Neuron (in vitro differentiated cells): ENCODE measurements around the gene ARHGEF4.

Source experiments
- H2AFZ ChIP-seq: one replicate; pipeline ENCODE4 v1.6.1; 2013; ENCODE audit warnings: low read depth, mild to moderate bottlenecking, inconsistent platforms, low read length, moderate library complexity
- H3K27me3 ChIP-seq: one replicate; pipeline ENCODE4 v1.6.1; 2013; ENCODE audit warnings: low read length; ENCODE audit not compliant: insufficient read depth
- H3K36me3 ChIP-seq: one replicate; pipeline ENCODE4 v1.6.1; 2013; ENCODE audit warnings: low read length; ENCODE audit not compliant: insufficient read depth
- H3K4me1 ChIP-seq: one replicate; pipeline ENCODE4 v1.6.1; 2013; ENCODE audit warnings: low read length; ENCODE audit not compliant: insufficient read depth
- H3K4me3 ChIP-seq: 2 replicates; pipeline ENCODE4 v1.5.1; 2013; ENCODE audit warnings: mild to moderate bottlenecking, low read length, moderate library complexity
- H3K9me3 ChIP-seq: one replicate; pipeline ENCODE4 v1.6.1; 2013; ENCODE audit warnings: low read length

The ARHGEF4 gene

DNA sequence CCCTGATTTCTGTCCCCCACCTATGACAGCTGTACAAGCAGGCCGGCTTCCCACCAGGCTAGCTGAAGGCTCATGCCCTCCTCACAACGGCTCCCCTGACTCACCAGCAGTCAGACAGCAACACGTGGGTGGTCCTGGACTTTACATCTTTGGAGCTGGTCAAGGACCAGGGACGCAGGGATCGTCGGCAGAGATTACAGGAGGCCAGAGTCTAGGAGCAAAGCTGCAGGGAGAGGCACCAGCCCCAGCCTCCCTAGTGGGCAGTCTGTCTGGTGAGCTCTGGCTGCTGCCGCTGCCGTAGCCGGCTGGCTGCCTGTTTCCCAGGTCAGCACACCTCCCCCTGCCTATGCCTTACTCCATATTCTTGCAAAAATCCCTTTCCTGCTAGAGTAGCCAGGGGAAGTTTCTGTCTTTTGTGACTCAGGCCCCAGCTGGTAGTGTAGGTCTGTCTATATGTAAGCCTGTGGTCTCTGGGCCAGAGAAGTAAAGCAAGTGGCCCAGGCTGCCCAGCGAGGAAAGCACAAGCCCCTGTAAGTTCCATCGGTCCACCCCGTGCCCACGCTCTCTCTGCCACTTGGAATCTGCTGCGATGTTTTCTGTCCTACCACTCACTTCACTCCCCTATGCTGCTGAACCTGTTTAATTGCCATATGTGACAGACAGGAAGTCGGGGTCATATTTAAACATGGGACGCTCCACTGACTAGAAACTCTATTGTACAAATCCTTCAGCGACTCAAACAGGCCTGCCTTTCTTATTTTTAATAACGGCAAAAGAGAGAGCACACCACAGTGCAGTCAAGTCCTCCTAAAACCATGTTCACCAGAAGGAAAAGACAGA lies 2.4 kb upstream of the ARHGEF4 start:
- Histone ChIP-seq H2AFZ (no peak overlapping the region), H3K36me3 (no peaks in the 10 kb centered on the region), H3K27me3 (peaks cover 52% of the 10 kb centered on the region), H3K4me1 (no peaks in the 10 kb centered on the region), H3K9me3 (no peaks in the 10 kb centered on the region), H3K4me3 (no peak overlapping the region)

- Histone ChIP-seq H3K4me3 (no peak overlapping the region), H3K9me3 (no peaks in the 10 kb centered on the region), H3K4me1 (no peaks in the 10 kb centered on the region), H3K27me3 (peaks cover 56% of the 10 kb centered on the region), H2AFZ (no peak overlapping the region), H3K36me3 (no peaks in the 10 kb centered on the region)
These were observed 1.6 kb upstream of the ARHGEF4 start for GRCh38 chr2:130834931-130835765.

- H3K27me3 ChIP-seq = peaks cover 56% of the 10 kb centered on the region
- no peak overlapping the region for H2AFZ ChIP-seq
- no peaks in the 10 kb centered on the region for H3K9me3 ChIP-seq
- H3K36me3 ChIP-seq = no peaks in the 10 kb centered on the region
- H3K4me1 ChIP-seq = no peaks in the 10 kb centered on the region
- H3K4me3 ChIP-seq = no peak overlapping the region
These were observed 1.0 kb upstream of the ARHGEF4 start for GRCh38 chr2:130835766-130836015.

- no peaks in the 10 kb centered on the region for H3K9me3 ChIP-seq
- no peaks in the 10 kb centered on the region for H3K36me3 ChIP-seq
- H2AFZ ChIP-seq = no peak overlapping the region
- H3K4me3 ChIP-seq = no peak overlapping the region
- H3K4me1 ChIP-seq = no peaks in the 10 kb centered on the region
- H3K27me3 ChIP-seq = peaks cover 56% of the 10 kb centered on the region
These were observed 579 bp downstream of the ARHGEF4 start for GRCh38 chr2:130837175-130837810.

DNA sequence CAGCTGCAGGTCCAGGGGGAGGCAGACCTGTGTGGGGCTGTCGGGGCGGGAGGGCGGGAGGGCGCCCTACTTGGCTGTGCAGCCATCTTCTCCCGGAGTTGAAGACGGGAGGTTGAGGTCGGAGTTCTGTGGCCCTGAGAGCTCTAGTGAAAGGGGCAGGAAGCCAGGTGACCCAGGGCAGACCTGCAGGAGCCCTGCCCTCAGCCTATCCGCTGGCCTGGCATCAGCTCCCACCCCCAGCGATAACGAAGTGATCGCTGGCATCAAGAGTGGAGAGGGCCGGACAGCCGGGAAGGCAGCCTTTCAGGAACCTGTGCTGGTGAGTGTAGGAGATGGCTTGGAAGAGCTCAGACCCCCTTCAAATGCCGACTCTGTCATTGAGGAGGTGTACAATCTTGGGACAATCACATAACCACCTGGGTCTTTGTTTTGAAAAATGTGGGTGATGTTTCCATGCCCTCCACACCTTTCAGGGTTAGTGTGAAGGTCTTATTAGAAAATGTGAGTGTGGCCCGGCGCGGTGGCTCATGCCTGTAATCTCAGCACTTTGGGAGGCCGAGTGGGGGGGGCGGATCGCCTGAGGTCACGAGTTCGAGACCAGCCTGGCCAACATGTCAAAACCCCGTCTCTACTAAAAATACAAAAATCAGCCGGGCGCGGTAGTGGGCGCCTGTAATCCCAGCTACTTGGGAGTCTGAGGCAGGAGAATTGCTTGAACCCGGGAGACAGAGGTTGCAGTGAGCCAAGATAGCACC lies 1.3 kb downstream of the ARHGEF4 start:
- Histone ChIP-seq H3K4me1 (no peaks in the 10 kb centered on the region), H3K36me3 (no peaks in the 10 kb centered on the region), H2AFZ (no peak overlapping the region), H3K4me3 (no peak overlapping the region), H3K27me3 (peaks cover 56% of the 10 kb centered on the region), H3K9me3 (no peaks in the 10 kb centered on the region)

DNA sequence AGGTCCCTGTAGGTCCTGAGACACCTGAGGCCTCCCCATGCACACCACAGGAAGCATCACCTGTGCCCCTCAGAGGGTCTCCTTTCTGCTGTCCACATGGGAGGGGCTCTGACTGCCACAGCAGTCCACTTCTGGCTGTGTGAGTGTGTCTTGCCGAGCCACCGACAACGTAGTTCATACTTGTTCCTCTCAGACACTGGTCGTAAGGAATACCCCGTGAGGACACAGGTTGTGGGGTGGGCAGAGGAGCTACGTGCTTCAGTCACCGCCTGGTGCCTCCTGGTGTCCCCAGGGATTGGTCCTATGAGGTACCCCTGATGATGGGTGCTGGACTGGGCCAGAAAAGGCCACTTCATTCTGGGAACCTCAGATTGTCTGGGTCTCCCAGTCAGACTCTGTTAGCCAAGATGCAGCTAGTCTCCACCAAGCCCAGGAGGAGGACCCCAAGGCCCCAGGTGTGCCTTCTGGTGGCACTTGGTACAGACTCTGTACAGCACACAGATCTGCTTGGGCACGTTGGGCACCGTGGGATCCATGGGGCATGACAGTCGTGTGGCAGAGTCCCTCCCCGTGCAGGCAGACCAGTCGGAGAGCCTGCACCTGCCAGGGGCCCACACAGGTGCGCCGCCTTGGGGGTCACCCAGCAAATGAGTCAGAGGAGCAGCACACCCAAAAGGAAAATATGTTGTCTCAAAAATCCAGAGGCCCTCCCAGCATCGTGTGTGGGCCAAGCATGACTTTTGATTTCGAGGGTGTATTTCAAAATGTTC lies 2.5 kb downstream of the ARHGEF4 start:
- Histone ChIP-seq H3K36me3 (no peaks in the 10 kb centered on the region), H3K9me3 (no peaks in the 10 kb centered on the region), H3K27me3 (peaks cover 53% of the 10 kb centered on the region), H3K4me1 (no peaks in the 10 kb centered on the region), H3K4me3 (no peak overlapping the region), H2AFZ (no peak overlapping the region)

DNA sequence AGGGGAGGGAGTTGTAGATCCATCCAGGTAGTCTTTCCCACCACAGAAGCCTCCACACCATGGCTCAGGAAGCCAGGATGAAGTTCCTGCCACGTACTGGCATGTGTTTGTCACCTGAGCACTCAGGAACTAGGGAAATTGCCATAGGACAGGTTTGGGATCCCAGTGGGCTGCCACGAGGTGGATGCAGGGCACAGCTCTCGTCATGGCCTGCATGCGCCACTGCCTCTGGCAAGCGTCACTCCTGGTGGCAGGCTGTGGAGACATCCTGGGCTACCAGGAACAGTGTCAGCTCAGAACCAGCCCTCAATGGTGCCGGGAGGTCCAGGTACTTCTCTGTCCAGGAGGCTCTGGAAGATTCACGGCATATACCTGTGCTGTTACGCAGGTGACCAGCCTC lies 3.8 kb downstream of the ARHGEF4 start:
- Histone ChIP-seq H2AFZ (no peak overlapping the region), H3K4me3 (no peak overlapping the region), H3K36me3 (no peaks in the 10 kb centered on the region), H3K9me3 (no peaks in the 10 kb centered on the region), H3K4me1 (no peaks in the 10 kb centered on the region), H3K27me3 (peaks cover 39% of the 10 kb centered on the region)

DNA sequence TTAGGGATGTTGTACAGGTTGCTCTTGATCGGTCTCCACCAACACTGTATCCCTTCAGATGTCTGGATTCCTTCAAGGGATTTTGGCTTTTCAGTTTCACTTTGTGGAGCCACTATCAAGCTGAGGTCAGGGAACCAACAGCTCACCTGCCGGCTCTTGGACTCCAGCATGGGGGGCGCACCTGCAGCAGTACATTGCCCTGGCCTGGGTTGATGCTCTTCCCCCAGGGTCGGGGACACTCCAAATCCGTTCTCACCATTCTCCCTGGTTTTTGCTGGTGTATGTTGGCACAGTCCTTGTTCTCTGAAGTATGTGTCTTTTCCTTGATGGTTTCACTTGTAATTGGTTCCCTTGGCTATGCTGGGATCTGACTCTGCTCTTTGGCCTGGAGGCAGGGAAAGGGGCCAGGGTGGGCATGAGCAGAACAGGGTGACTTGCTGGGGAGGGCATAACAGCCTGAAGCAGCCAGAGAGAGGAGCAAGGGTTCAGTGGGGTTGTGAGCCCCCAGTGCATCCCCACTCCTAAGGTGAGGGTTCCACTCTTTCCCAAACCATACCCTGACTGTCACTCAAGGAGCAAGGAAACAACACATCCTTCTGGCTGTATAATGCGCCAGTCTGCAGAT lies 5.1 kb downstream of the ARHGEF4 start:
- no peaks in the 10 kb centered on the region for H3K4me1 ChIP-seq
- no peak overlapping the region for H2AFZ ChIP-seq
- no peak overlapping the region for H3K4me3 ChIP-seq
- H3K9me3 ChIP-seq = no peaks in the 10 kb centered on the region
- peaks cover 27% of the 10 kb centered on the region for H3K27me3 ChIP-seq
- no peaks in the 10 kb centered on the region for H3K36me3 ChIP-seq

- Histone ChIP-seq H2AFZ (no peak overlapping the region), H3K4me3 (no peak overlapping the region), H3K27me3 (peaks cover 18% of the 10 kb centered on the region), H3K36me3 (no peaks in the 10 kb centered on the region), H3K4me1 (no peaks in the 10 kb centered on the region), H3K9me3 (no peaks in the 10 kb centered on the region)
These were observed 6.1 kb downstream of the ARHGEF4 start for GRCh38 chr2:130842770-130843169.

DNA sequence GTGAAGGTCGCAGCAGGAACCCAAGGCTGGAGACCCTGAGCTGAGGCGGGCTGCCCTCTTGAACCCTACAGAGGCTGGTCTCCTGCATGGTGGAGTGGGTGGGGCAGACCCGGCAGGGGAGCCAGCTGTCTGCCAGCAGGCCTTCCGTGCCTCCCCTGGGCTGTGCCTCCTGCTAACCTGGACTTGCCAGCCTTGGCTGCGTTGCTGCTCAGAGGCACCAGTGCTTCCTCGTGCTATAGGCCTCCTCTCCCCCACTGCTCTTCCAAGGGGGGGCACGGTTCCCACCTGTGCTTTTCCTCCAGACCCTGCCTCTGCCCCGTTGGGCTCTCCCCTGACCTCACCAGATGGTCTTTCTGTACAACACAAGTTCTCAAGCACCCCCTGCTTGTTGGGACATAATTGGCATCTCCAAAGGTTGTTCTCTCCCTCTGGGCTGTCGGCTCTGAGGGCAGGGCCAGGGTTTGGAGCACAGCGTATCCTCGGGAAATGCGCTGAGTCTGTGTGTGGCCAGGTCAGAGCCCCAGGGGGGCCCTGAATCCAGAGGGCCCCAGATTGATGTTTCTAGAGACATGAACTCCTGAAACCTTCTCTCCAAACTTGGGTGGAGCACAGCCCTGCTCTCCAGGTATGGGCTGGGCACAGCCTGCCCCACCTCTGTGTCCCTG lies 6.7 kb downstream of the ARHGEF4 start:
- H2AFZ ChIP-seq = no peak overlapping the region

DNA sequence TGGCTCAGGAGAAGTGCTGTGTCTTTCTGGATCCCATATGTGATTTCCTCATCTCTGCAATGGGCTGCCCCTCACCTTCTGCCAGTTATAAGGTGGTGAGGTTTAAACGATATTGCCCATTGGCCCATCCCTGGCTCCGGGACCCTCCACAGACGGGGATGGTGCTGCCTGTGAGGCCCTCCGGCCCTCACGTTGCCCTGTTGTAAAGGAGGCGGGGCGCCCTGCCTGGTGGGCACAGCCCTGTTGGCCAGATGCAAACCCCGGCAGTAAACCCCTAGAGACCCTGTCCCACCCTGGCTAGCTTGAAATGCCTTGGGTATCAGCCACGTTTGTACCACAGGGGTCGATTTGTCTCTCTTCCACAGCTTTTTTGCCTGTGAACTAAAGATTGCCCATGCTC lies 7.4 kb downstream of the ARHGEF4 start:
- no peak overlapping the region for H2AFZ ChIP-seq
- H3K36me3 ChIP-seq = no peaks in the 10 kb centered on the region
- H3K9me3 ChIP-seq = no peaks in the 10 kb centered on the region
- H3K4me3 ChIP-seq = no peak overlapping the region
- H3K27me3 ChIP-seq = peaks cover 5% of the 10 kb centered on the region
- H3K4me1 ChIP-seq = no peaks in the 10 kb centered on the region

More for the DNA sequence above, 6.7 kb downstream of the ARHGEF4 start:
- H3K36me3 ChIP-seq = no peaks in the 10 kb centered on the region
- H3K27me3 ChIP-seq = peaks cover 13% of the 10 kb centered on the region
- no peak overlapping the region for H3K4me3 ChIP-seq
- no peaks in the 10 kb centered on the region for H3K9me3 ChIP-seq
- H3K4me1 ChIP-seq = no peaks in the 10 kb centered on the region
